Measurements from ENCODE around the gene FBXO34.

FBXO34 gene

GRCh38 chr14:55332654-55333570 is 61.7 kb downstream of the FBXO34 start:
- Histone ChIP-seq H3K36me3 (no peaks in the 10 kb centered on the region; the same call in 1 of the 2 replicates), H3K4me3 (ENCODE audit: low read depth, low read length) (no peak overlapping the region), H3K9me3 (ENCODE audit: severe bottlenecking) (no peaks in the 10 kb centered on the region), H3K27me3 (ENCODE audit: insufficient read depth, low read depth, severe bottlenecking) (no peaks in the 10 kb centered on the region), H3K27ac (no peak overlapping the region)
- TF ChIP-seq CTCF (IDR thresholded peaks at IDR 0.05; ENCODE audit: low read depth, low read length) = no peak
- no peak for DNase-seq

- no peak overlapping the region for H3K4me3 ChIP-seq (ENCODE audit: low read depth, low read length)
- H3K27ac ChIP-seq = no peak overlapping the region
- no peaks in the 10 kb centered on the region for H3K9me3 ChIP-seq (ENCODE audit: severe bottlenecking)
- H3K36me3 ChIP-seq = no peaks in the 10 kb centered on the region; the same call in 1 of the 2 replicates
- no peaks in the 10 kb centered on the region for H3K27me3 ChIP-seq (ENCODE audit: insufficient read depth, low read depth, severe bottlenecking)
- TF ChIP-seq CTCF (IDR thresholded peaks at IDR 0.05; ENCODE audit: low read depth, low read length) = no peak
- DNase-seq = no peak
Observed at GRCh38 chr14:55333711-55334485, 62.7 kb downstream of the FBXO34 start.

GRCh38 chr14:55336162-55336561 is 64.9 kb downstream of the FBXO34 start:
- no peak overlapping the region for H3K4me3 ChIP-seq (ENCODE audit: low read depth, low read length)
- no peak for TF ChIP-seq CTCF (IDR thresholded peaks at IDR 0.05; ENCODE audit: low read depth, low read length)
- no peak for DNase-seq

GRCh38 chr14:55336691-55337090 is 65.5 kb downstream of the FBXO34 start:
- no peak for TF ChIP-seq CTCF (IDR thresholded peaks at IDR 0.05; ENCODE audit: low read depth, low read length)
- H3K27me3 ChIP-seq (ENCODE audit: insufficient read depth, low read depth, severe bottlenecking) = no peaks in the 10 kb centered on the region
- no peaks in the 10 kb centered on the region for H3K9me3 ChIP-seq (ENCODE audit: severe bottlenecking)
- H3K27ac ChIP-seq = no peak overlapping the region
- DNase-seq = no peak
- no peak overlapping the region for H3K4me3 ChIP-seq (ENCODE audit: low read depth, low read length)
- H3K36me3 ChIP-seq = no peaks in the 10 kb centered on the region; the same call in 1 of the 2 replicates

More at GRCh38 chr14:55336162-55336561, 64.9 kb downstream of the FBXO34 start:
- Histone ChIP-seq H3K27me3 (ENCODE audit: insufficient read depth, low read depth, severe bottlenecking) (no peaks in the 10 kb centered on the region), H3K36me3 (no peaks in the 10 kb centered on the region; the same call in 1 of the 2 replicates), H3K9me3 (ENCODE audit: severe bottlenecking) (no peaks in the 10 kb centered on the region), H3K27ac (no peak overlapping the region)

GRCh38 chr14:55339770-55340169 is 68.5 kb downstream of the FBXO34 start:
- Histone ChIP-seq H3K36me3 (no peaks in the 10 kb centered on the region), H3K9me3 (ENCODE audit: severe bottlenecking) (no peaks in the 10 kb centered on the region), H3K4me3 (ENCODE audit: low read depth, low read length) (no peak overlapping the region), H3K27ac (no peak overlapping the region), H3K27me3 (ENCODE audit: insufficient read depth, low read depth, severe bottlenecking) (no peaks in the 10 kb centered on the region)
- no peak for DNase-seq
- TF ChIP-seq CTCF (IDR thresholded peaks at IDR 0.05; ENCODE audit: low read depth, low read length) = no peak
